SKM-1 treated with dmso at 0.1 percent for 144 hours (cell line): ENCODE measurements around the gene C2orf81.
"Not testable (repeated sequence)": the region's sequence is repeated elsewhere in the genome, so short reads cannot be mapped to it uniquely, and the experiment has no call there.

ENCODE experiments used
- DNase-seq: peaks from one replicate; lab custom pipeline; 2025; ENCODE audit not compliant: unreplicated experiment; lab: John Stamatoyannopoulos, UW

Gene C2orf81

GRCh38 chr2:74421221-74421870, at the start of gene C2orf81, which contains the start of gene WDR54:
Gene C2orf81, minus strand, starts transcription at chr2:74421619. Its CDS starts 59 bp downstream, at chr2:74421560.
Gene WDR54, plus strand, starts transcription at chr2:74421730. Its CDS starts 424 bp downstream, at chr2:74422154.
- DNase-seq = peak; percentile 73

DNA sequence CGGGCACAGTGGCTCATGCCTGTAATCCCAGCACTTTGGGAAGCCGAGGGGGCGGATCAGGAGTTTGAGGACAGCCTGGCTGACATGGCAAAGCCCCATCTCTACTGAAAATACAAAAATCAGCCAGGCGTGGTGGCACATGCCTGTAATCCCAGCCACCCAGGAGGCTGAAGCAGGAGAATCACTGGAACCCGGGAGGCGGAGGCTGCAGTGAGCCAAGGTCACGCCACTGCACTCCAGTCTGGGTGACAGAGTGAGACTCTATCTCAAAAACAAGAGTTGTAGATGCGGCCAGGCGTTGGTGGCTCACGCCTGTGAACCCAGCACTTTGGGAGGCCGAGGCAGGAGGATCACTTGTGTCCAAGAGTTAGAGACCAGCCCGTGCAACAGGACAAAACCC, 49.3 kb upstream of the C2orf81 start:
- not testable (repeated sequence) for DNase-seq

- DNase-seq = no peak
Observed at GRCh38 chr2:74464406-74464805, 43.0 kb upstream of the C2orf81 start.

GRCh38 chr2:74462786-74463105, 41.3 kb upstream of the C2orf81 start:
- no peak for DNase-seq

DNA sequence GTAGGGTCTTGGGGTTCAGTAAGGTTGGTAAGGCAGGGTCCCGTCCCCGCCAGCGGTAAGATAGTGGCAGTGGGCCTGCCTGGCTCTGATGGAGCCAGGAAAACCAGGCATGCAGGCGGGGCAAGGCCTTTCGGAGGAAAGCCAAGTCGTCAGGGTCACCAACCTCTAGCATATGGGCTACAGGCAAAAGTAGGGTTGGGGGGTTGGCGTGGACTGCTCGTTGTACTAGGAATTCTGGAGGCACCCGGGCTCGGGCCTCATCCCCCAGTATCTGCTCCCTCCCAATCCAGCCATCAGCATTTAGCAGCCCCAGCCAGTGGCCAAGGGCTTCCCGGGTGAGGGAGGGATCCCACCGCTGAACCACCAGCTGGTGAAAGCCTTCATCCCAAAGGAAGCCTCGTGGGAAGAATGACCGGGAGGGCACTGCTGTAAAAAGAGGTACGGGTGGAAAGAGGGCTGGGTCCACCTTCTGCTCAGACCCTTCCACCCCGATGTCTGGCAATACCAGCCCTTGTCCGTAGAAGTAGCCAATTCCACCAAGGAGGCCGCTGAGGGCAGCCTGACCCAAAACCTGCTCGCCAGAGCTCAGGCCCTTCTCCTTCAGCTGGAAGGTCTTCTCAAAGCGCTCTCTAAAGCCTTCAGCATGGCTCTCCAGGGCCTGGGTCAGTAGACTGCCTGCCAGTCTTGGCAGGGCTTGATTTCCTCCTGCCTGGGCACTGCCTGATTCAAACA, 40.8 kb upstream of the C2orf81 start:
- no peak for DNase-seq

- no peak for DNase-seq
Observed at GRCh38 chr2:74461187-74462053, 40.0 kb upstream of the C2orf81 start.

- not testable (repeated sequence) for DNase-seq
Observed at GRCh38 chr2:74460187-74460586, 38.8 kb upstream of the C2orf81 start.

GRCh38 chr2:74459503-74460118, 38.2 kb upstream of the C2orf81 start:
- not testable (repeated sequence) for DNase-seq

GRCh38 chr2:74458938-74459363, 37.5 kb upstream of the C2orf81 start:
- DNase-seq = no peak

GRCh38 chr2:74458132-74458937, 36.9 kb upstream of the C2orf81 start, which contains the start of gene WBP1:
Gene WBP1, plus strand, starts transcription at chr2:74458438. Its CDS starts 165 bp downstream, at chr2:74458603.
- DNase-seq = peak; percentile 99

GRCh38 chr2:74457549-74458131, 36.2 kb upstream of the C2orf81 start:
- DNase-seq = no peak

GRCh38 chr2:74457129-74457548, 35.7 kb upstream of the C2orf81 start:
- DNase-seq = no peak

DNA sequence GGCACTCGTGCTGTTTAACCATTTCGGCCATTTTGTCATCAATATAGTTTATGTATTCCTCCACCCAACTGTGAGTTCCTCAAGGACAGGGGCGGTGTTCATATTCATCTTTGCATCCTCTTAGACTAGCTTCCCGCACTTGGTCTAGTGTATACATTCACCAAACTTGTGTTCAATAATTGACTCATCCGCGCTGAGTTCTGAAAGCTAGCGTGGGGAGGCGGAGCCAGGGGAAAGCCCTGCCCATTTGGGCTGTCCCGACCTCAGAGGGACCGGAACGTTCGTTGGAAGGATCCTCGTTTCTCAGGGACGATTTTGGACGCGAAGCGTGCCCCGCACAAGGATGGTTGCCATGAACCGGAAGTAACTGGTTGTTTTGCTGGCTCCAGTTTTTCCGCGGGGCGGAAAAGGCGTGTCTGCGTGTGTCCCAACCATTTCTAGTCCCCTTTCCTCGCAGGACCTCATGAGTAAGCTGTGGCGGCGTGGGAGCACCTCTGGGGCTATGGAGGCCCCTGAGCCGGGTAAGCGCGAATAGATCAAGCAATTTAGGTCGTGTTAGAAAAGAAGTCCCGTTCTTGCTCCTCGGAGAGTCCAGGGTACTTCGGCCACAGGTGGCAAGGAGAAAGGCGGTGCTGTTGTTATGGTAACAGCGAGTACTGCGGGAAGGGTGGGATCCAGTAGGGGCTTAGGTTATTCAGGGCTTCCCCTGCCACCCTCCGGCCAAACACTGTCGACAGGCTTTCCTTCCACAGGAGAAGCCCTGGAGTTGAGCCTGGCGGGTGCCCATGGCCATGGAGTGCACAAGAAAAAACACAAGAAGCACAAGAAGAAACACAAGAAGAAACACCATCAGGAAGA, 33.5 kb upstream of the C2orf81 start, which contains the start of gene INO80B:
Gene INO80B (plus strand): TSS at position 434 of the 858 bp plus-strand sequence. CDS start 30 bp downstream, at position 464.
- DNase-seq = peak; percentile 94

DNA sequence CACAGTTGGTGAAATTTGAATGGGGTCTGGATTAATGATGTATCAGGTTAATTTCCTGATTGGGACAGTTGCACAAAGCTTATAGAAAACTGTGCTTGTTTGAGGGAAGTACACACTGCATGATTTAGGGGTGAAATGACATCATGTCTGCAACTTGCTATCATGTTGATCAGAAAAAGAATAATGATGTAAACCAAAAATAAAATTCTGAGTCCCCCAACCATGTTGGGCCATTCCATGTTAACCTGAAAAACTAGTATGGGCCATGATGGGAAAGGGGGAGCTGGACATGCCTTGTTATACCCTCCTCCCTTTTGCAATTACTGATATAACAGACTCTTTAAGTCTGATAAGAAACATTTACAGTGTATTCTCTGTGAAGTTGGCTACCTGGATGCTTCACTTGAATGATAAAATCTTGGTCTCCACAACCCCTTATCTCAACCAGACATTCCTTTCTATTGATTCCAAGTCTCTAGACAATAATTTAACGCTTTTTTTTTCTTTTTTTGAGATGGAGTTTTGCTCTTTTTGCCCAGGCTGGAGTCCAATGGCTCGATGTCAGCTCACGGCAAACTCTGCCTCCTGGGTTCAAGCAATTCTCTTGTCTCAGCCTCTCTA, 29.3 kb upstream of the C2orf81 start:
- no peak for DNase-seq

DNA sequence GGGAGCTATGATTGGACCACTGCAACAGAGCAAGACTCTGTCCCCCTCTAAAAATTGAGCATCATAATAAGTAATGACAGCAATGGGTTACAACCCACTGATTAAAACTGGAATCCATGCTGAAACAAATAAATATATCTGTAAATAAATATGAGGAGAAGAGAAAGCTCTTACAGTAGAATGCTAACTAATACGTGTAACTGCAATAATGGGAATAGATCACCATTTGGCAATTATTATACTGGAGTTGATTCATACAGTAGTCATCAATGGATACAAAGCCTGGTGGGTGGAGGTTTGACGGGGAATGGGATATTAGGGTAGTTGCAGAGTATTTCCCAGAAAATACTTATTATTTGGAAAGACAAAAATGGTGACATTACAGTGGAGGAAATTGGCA, 27.4 kb upstream of the C2orf81 start:
- no peak for DNase-seq

DNA sequence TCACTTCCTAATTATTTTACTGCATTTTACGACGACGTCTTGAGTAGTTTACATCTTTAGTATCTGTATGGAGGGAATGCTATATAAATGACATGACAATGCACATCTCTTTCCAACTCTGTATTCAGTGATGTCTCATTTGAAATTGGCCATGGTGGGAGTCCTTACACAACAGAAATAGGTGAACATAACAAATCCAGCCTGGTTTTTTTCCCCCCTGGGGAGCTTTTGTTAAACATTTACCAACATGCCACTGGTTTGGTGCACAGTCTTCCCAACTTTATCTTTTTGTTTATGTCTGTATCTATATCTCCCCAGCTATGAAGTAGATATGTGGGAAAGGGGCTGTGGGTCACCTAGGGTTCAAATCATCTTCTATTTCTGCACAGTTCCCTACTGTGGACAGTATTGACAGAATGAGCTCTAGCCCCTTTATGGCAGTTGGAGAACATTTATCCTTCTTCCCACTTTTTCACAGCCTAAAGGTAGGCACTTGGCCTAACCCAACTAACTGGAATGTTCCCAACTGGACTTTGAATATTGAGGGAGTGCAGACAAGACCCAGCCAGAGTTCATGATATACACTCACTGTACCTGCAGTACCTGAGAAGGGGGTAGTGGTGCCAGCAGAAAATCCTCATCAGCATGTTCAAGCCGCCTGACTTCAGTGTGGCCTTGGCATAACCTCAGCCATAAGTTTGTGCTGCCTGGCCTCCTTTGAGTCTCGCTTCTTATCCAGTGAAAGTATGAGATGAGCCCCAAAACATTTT, 26.0 kb upstream of the C2orf81 start:
- DNase-seq = no peak

- DNase-seq = no peak
Observed at GRCh38 chr2:74444498-74445318, 23.3 kb upstream of the C2orf81 start.
